ENCODE results near the gene RFX1. TPM values are rescaled to one million over a fixed set of nuclear protein-coding genes. Genes with fewer than 3 reads are reported as not detected.
"Not testable (repeated sequence)": the region's sequence is repeated elsewhere in the genome, so short reads cannot be mapped to it uniquely, and the experiment has no call there.

Gene RFX1
- total RNA-seq, 4 donors from 2014 or later: 2.9 to 8.9 (median 4.5) TPM

DNA sequence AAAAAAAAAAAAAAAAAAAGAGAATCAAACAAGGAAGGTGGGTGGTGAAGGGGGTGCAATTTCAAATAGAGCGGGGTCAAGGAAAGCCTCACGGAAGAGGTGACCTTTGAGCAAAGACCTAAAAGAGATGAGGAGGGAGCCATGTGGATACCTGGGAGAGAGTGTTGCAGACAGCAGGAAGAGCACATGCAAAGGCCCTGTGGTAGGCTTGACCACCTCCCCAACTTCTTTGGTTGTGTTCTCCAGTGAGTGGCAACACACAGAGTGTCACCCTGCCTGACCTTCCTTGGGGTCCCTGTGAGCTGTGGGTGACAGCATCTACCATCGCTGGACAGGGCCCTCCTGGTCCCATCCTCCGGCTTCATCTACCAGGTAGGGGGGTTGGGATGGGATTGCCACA is 44.4 kb upstream of the RFX1 start:
- no peak for DNase-seq (ENCODE audit: extremely low spot score)
- Histone ChIP-seq H3K9me3 (peaks cover 0 to 9% (median 4%) of the 10 kb centered on the region in 4 donors), H3K27ac (replicated peaks in 1 of 4) (no peak overlapping the region), H3K36me3 (peaks cover 0 to 24% (median 0%) of the 10 kb centered on the region in 4 donors), H3K4me3 (no peak overlapping the region), H3K27me3 (no peaks in the 10 kb centered on the region), H3K4me1 (no peaks in the 10 kb centered on the region)
- 98% methylated on average over 2 of the region's 4 CpGs for whole genome bisulfite sequencing
- intact Hi-C loops (cut with DNase I): no loop called here
- TF ChIP-seq POLR2A (IDR thresholded peaks at IDR 0.05; ENCODE audit: low read depth) (no peak), POLR2AphosphoS5 (IDR thresholded peaks at IDR 0.05) (no peak), EP300 (IDR thresholded peaks at IDR 0.05) (no peak)
- TF ChIP-seq, protein P1, sequence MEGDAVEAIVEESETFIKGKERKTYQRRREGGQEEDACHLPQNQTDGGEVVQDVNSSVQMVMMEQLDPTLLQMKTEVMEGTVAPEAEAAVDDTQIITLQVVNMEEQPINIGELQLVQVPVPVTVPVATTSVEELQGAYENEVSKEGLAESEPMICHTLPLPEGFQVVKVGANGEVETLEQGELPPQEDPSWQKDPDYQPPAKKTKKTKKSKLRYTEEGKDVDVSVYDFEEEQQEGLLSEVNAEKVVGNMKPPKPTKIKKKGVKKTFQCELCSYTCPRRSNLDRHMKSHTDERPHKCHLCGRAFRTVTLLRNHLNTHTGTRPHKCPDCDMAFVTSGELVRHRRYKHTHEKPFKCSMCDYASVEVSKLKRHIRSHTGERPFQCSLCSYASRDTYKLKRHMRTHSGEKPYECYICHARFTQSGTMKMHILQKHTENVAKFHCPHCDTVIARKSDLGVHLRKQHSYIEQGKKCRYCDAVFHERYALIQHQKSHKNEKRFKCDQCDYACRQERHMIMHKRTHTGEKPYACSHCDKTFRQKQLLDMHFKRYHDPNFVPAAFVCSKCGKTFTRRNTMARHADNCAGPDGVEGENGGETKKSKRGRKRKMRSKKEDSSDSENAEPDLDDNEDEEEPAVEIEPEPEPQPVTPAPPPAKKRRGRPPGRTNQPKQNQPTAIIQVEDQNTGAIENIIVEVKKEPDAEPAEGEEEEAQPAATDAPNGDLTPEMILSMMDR (IDR thresholded peaks at IDR 0.05): no peak

DNA sequence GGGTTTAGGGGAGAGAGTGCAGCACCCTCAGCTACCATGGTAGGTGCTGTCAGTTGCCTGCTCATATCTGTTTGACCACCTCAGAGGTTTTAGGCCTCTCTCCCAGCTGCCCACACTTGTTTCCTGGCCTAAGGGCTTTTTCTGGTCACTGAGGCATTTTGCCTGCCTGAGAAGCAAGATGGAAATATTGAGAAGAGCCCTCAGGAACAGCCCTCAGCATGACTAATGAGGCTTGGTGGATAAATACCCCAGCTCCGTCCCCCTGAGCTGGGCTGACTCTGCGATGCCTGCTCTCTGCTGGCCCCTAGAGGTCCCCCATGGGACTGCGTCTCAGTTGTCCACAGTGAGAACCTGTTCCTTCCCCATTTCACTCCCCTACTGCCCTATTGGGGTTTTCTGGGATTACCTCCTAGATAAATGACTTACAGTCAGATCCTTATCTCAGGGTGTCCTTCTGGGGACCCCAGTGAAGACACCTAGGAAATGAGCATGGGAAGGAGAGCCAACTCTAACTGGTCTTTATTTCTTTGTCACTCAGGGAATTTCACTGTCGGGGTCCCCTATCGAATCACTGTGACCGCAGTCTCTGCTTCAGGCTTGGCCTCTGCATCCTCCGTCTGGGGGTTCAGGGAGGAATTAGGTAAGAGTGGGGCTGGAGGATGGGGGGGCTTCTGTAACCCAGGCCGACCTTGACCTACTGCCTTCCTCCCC is 42.5 kb upstream of the RFX1 start:
- peak; percentile 89 for DNase-seq (ENCODE audit: extremely low spot score)
- Histone ChIP-seq H3K4me3 (no peak overlapping the region), H3K27ac (replicated peaks in 1 of 4) (no peak overlapping the region), H3K36me3 (peaks cover 0 to 24% (median 0%) of the 10 kb centered on the region in 4 donors), H3K9me3 (peaks cover 0 to 8% (median 4%) of the 10 kb centered on the region in 4 donors), H3K4me1 (no peaks in the 10 kb centered on the region), H3K27me3 (no peaks in the 10 kb centered on the region)
- 85% methylated on average over 8 of the region's 8 CpGs for WGBS
- intact Hi-C loops (cut with DNase I): no loop called here
- TF ChIP-seq POLR2A (IDR thresholded peaks at IDR 0.05; ENCODE audit: low read depth) (no peak), EP300 (IDR thresholded peaks at IDR 0.05) (no peak), POLR2AphosphoS5 (IDR thresholded peaks at IDR 0.05) (no peak)
- TF ChIP-seq, protein P1 (IDR thresholded peaks at IDR 0.05): peak; percentile 50 to 80 (median 50)

DNA sequence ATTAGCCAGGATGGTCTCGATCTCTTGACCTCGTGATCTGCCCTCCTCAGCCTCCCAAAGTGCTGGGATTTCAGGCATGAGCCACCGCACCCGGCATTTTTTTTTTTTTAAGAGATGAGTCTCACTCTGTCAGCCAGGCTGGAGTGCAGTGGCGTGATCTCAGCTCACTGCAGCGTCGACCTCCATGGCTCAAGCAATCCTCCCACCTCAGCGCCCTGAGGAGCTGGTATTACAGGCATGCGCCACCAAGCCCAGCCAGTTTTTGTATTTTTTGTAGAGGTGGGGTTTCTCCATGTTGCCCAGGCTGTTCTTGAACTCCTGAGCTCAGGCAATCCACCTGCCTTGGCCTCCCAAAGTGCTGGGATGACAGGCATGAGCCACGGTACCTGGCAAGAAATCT is 41.7 kb upstream of the RFX1 start:
- H3K27ac ChIP-seq (replicated peaks in 1 of 4); intact Hi-C loops (cut with DNase I); H3K27me3 ChIP-seq; H3K9me3 ChIP-seq; H3K4me3 ChIP-seq; DNase-seq (ENCODE audit: extremely low spot score); H3K4me1 ChIP-seq: not testable (repeated sequence)
- 97% methylated on average over 10 of the region's 10 CpGs for WGBS
- H3K36me3 ChIP-seq: peaks cover 0 to 24% (median 0%) of the 10 kb centered on the region in 4 donors

DNA sequence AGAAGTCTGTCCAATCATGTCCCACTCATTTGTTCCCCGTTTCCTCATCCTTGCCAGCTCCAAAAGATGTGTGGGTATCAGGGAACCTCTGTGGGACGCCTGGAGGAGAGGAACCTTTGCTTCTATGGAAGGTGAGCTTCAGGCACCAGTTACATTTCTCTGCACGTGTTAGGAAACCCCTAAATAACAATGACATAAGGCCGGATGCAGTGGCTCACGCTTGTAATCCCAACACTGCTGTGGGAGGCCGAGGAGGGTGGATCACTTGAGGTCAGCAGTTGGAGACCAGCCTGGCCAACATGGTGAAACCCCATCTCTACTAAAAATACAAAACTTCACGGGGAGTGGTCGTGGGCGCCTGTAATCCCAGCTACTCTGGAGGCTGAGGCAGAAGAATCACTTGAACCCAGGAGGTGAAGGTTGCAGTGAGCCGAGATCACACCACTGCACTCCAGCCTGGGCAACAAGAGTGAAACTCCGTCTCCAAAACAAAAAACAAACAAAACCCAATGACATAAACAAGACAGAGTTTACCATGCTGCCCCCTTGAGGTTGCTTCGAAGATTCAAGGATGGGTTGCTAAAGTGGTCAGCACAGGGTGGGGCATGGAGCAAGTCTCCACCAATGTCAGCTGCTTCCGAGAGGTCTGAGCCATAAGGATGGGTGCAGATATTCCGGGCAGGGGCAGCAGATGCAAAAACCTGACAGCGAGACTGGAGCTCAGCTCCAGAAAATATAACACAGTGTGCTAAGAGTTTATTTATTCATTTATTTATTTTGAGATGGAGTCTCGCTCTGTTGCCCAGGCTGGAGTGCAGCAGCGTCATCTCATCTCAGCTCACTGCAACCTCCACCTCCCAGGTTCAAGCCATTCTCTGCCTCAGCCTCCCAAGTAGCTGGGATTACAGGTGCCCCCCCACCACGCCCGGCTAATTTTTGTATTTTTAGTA is 36.8 kb upstream of the RFX1 start:
- peak; percentile 90 for DNase-seq (ENCODE audit: extremely low spot score)
- intact Hi-C loops (cut with DNase I); H3K27me3 ChIP-seq; H3K9me3 ChIP-seq; H3K4me1 ChIP-seq; H3K36me3 ChIP-seq; H3K4me3 ChIP-seq: not testable (repeated sequence)
- TF ChIP-seq, protein P1 (IDR thresholded peaks at IDR 0.05): peak; percentile 31 to 55 (median 41)
- WGBS: 71% methylated on average over 18 of the region's 19 CpGs
- H3K27ac ChIP-seq (replicated peaks in 1 of 4): peak overlapping the region in 1 of 4 donors; percentile 23

DNA sequence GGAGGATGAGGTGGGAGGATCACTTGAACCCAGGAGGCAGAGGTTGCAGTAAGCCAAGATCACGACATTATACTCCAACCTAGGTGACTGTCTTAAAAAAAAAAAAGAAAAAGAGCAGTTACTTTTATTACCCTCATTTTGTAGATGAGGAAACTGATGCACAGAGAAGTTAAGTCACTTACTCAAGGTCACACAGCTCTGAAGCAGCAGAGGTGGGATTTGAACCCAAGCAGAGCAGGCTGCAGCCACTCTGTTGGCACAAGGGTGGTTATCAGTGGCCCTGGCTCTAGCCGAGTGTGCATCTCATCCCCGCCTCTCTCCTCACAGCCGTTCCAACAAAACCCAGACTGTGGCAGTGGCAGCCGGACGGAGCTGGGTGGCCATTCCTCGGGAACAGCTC is 33.1 kb upstream of the RFX1 start:
- DNase-seq (ENCODE audit: extremely low spot score): no peak
- intact Hi-C loops (cut with DNase I): no loop called here
- no peak overlapping the region for H3K27ac ChIP-seq (replicated peaks in 1 of 4)
- H3K9me3 ChIP-seq: no peaks in the 10 kb centered on the region
- H3K4me3 ChIP-seq: no peak overlapping the region
- peaks cover 0 to 2% (median 0%) of the 10 kb centered on the region in 4 donors for H3K27me3 ChIP-seq
- 81% methylated on average over 6 of the region's 7 CpGs for WGBS
- peaks cover 0 to 10% (median 8%) of the 10 kb centered on the region in 4 donors for H3K4me1 ChIP-seq
- H3K36me3 ChIP-seq: no peaks in the 10 kb centered on the region
- no peak for TF ChIP-seq POLR2A (IDR thresholded peaks at IDR 0.05; ENCODE audit: low read depth)
- TF ChIP-seq POLR2AphosphoS5 (IDR thresholded peaks at IDR 0.05): no peak
- TF ChIP-seq EP300 (IDR thresholded peaks at IDR 0.05): no peak
- TF ChIP-seq, protein P1 (IDR thresholded peaks at IDR 0.05): no peak

All from esophagus muscularis mucosa (tissue), 4 donors.